Activated CD4-positive, alpha-beta T cell treated with anti-CD3 and anti-CD28 coated beads for 24 hours (primary cell): Measurements from ENCODE around the gene ATP2B1.
"Not testable (repeated sequence)": the region's sequence is repeated elsewhere in the genome, so short reads cannot be mapped to it uniquely, and the experiment has no call there.

ENCODE experiments used
- DNase-seq, 2 donors: peaks; one replicate each; pipeline ENCODE4 v3.0.0-alpha.2; 2020; ENCODE audit warnings: low read depth in 2 of 2

Gene ATP2B1

GRCh38 chr12:89708565-89709156 is at the start of gene ATP2B1:
Gene ATP2B1 (minus strand): TSS chr12:89708838. CDS start chr12:89655886, 52,952 bp downstream.
- DNase-seq, result peak; percentile 64 to 67

DNA sequence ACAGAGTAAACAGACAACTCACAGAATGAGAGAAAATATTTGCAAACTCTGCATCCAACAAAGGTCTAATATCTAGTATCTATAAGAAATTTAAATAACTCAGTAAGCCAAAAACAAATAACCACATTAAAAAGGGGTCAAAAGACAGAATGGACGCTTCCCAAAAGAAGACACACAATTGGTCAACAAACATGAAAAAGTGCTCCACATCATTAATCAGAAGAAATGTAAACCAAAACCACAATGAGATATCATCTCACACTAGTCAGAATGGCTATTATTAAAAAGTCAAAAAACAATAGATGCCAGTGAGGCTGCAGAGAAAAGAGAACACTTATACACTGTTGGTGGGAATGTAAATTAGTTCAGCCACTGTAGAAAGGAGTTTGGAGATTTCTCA is 49.3 kb upstream of the ATP2B1 start:
- DNase-seq, result not testable (repeated sequence)

DNA sequence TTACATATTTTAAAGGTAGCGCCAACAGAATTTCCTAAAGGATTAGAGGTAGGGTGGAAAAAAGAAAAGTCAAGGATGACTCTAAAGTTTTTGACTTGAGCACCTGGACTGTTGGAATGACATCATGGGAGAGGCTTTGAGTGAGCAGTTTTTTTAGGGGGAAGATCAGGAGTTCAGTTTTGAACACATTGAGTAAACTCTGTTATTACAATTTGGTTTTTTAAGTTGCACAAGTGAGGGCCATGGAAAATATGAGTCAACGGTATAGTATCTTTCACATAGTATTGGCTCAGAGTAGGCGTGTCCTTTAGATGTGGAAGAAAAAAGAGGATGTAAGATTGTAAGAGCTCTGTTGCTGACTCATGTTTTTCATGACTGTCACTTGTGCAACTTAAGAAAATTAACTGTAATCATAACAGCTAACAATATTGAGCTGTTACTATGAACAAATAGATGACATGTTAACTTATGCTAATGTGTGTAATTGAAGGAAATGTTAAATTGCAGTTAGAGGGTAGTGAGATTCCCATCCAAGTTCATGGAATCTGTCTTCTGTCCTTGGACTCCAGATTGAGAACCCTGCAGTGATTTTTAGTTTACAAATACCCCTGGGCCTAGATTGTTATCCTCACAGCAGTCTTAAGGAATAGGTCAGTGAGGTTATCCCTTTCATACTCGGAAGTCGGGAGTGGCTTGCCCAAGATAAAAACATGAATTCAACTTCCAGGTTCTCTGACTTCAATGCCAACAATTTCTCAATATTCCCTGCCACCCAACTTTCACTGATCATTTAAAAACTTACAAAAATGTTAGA is 48.2 kb upstream of the ATP2B1 start:
- DNase-seq, result peak in 1 of 2 donors; percentile 27

DNA sequence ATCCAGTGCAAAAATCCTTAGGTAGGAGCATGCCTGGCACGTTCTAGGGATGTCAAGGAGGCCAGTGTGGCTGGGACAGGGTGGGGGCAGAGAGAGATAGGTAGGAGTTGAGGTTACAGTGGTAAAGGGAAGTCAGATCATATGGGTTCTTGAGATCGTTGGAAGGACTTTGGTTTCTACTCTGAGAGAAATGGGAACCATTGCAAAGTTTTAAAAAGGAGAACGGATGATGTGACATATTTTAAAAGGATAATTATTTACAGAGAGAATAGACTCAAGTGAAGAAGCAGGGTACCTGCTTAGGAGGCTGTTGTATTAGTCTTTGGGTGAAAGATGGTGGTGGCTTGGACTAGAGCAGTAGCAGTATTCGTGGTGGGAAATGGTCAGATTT is 47.6 kb upstream of the ATP2B1 start:
- no peak for DNase-seq

- DNase-seq, result no peak
These were observed 45.4 kb upstream of the ATP2B1 start for GRCh38 chr12:89753997-89754396.

GRCh38 chr12:89752341-89752740 is 43.7 kb upstream of the ATP2B1 start:
- no peak for DNase-seq

DNA sequence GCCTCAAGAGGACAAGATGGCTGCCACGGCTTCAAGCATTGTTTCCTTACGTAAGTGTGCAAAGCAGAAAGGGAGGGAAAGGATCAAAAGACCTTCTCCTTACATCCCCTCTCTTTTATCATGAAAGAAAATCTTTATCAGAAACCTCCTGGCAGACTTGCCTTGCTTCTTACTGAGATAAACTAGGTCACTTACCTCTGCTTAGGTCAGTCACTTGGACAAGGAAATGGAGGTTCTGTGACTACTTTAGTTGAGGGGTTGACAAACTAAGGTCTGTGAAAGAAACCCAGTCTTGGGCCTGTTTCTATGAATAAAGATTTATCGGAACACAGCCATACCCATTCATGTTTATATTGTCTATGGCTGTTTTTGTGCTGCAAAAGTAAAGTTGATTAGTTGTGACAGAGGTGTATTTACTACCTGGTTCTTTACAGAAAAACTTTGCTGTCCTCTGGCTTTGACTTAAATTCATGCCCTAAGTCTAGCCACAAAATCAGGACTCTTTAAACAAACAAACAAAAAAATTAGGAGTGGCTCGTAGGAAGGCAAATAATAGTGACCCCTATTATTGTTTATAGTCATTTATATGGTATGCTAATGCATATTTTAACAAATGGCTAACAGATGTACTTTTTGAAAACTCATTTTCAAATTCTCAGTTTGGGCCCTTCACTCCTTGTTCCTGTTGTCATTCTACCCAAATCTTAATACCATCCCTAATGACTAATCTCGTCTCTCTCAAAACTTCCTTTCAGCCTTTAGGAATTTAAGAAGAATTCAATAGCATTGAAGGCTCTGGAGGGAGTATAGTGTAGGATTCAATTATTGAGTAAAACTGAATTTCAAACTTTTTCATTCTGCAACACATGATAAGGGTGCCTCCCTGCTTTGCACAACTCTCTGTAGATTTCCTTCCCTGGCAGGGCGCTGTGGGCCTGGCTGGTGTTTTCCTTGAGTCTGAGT is 42.0 kb upstream of the ATP2B1 start:
- no peak for DNase-seq

GRCh38 chr12:89748791-89749190 is 40.2 kb upstream of the ATP2B1 start:
- DNase-seq, result no peak

DNA sequence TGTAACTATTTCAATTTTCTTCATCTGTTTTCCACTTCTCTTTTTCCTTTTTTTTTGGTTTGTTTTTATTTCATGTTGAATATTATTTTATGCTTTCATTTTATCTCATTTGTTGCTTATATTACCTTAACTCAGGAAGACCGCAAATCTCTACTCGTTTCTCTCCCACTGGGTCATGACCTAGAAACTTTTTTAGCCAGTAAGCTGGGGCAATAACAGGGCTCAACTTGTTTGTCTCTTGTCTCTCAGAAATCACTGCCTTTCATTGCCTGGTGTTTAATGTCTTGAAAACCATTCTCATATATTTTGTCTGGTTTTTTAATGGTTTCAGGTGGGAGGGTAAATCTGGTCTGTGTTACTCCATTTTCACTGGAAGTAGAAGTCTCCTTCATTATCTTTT is 36.6 kb upstream of the ATP2B1 start:
- DNase-seq, result no peak

DNA sequence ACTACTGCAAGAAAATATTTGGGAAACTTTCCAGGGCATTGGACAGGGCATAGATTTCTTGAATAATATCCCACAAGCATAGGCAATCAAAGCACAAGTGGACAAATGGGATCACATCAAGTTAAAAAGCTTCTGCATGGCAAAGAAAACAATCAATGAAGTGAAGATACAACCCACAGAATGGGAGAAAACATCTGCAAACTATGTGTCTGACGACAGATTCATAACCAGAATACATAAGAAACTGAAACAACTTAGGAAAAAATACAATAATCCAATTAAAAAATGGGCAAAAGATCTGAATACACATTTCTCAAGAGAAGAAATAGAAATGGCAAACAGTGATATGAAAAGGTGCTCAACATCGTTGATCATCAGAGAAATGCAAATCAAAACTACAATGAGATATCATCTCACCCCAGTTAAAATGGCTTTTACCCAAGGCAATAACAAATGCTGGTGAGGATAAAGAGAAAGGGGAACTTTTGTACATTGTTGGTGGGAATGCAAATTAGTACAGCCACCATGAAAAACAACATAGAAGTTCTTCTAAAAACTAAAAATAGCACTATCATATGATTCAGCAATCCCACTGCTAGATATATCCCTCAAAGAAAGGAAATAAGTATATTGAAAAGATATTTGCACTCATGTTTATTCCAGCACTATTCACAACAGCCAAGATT is 33.8 kb upstream of the ATP2B1 start:
- DNase-seq, result no peak

DNA sequence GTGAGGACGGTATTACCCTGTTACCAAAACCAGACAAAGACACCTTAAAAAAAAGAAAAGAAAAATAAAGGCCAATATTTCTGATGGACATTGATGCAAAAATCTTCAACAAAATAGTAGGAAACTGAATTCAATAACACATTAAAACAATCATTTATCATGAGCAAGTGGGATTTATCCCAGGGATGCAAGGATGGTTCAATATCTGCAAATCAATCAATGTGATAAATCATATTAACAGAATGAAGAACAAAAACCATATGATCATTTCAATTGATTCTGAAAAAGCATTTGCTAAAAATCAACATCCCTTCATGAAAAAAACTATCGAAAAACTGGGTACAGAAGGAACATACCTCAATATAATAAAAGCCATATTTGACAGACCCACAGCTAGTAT is 32.3 kb upstream of the ATP2B1 start:
- no peak for DNase-seq

- DNase-seq, result no peak
These were observed 28.4 kb upstream of the ATP2B1 start for GRCh38 chr12:89736995-89737394.

DNA sequence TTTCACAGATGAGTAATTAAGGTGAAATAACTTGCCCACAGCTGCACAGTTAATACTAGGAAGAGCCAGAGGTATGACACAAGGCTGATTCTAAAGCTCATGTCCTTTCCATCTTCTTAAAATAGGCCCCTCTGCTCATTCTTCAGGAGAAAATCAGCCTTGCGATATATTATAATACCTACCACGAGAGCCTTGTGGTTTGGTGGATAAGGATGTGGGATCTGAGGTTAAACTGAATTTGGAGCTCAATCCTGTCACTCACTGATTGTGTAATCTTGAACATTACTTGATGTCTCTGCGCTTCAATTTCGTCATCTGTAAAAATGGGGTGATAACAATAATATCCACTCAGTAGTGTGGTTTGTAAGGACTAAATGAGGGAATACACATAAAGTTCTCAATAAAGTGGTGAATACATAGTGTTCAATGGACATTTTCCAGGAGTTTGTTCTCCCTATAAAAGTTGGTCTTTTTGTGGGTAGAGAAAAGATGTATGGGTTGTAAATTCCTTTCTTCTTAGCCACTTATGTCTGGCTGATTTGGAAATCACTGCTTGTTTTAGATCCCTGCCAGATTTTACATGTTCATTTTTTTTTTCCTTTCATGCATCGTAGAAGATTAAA is 25.1 kb upstream of the ATP2B1 start:
- no peak for DNase-seq

- DNase-seq, result no peak
These were observed 23.9 kb upstream of the ATP2B1 start for GRCh38 chr12:89732522-89732921.

DNA sequence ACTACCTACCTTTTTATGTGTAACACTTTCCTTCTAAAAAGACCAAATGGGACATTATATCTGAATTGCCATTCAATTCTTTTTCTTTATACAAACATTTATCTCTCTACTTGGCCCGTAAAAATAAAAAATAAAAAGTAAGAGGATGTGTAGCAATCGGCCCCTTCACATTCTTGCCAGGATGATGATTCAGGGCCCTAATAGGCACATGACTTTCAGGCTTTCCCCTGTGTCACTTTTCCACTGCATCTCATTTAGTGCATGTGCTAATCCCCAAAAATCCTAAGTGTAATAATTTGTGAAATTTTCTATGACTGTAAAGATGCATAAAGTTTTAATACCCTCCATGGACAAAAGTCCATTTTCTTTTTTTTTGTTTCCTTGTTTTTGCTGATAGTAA is 23.0 kb upstream of the ATP2B1 start:
- no peak for DNase-seq

DNA sequence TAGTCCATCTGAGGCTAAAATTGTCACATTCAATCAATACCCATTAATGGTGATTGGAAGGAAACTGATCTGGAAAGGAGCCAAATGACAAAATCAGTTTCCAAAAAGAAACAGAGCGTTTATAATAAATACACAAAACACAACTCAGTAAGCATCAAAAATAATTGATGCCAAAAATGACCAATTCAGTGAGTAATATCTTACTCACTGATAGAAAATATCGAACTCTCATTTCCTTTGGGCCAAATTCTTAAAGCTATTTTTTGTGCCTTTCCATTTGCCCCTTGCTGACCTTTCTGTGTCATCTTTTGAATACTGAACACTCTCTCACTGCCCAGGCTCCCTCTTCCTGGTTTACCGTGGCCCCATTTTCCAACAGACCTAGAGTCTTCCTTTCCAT is 22.5 kb upstream of the ATP2B1 start:
- no peak for DNase-seq

GRCh38 chr12:89729946-89730459 is 21.4 kb upstream of the ATP2B1 start:
- no peak for DNase-seq

GRCh38 chr12:89723276-89723675 is 14.6 kb upstream of the ATP2B1 start:
- no peak for DNase-seq

GRCh38 chr12:89721291-89721987 is 12.8 kb upstream of the ATP2B1 start:
- no peak for DNase-seq

GRCh38 chr12:89717759-89718523 is 9.3 kb upstream of the ATP2B1 start:
- DNase-seq, result no peak
